Skin of body (tissue), 2 donors: ENCODE data around the gene KIF26B. TPM values are rescaled to one million over a fixed set of nuclear protein-coding genes. Genes with fewer than 3 reads are reported as not detected.

Source experiments
- DNase-seq: peaks from one replicate; lab custom pipeline; 2025; lab: John Stamatoyannopoulos, UW
- total RNA-seq: library from RNA; depleted of rRNA; stranded (reverse); fragments of >200 nt; gene quantifications from one replicate; pipeline ENCODE4 v1.2.3, GENCODE V29; 2014

KIF26B gene
- total RNA-seq, 1 donor from 2014 or later = 5.8 TPM

- no peak for DNase-seq
These were observed 333.8 kb downstream of the KIF26B start for GRCh38 chr1:245488346-245489129.

- DNase-seq = no peak
These were observed 335.1 kb downstream of the KIF26B start for GRCh38 chr1:245489838-245490237.

- no peak for DNase-seq
These were observed 338.2 kb downstream of the KIF26B start for GRCh38 chr1:245493029-245493428.

GRCh38 chr1:245495681-245496080, 340.9 kb downstream of the KIF26B start:
- DNase-seq = no peak

GRCh38 chr1:245500546-245500945, 345.8 kb downstream of the KIF26B start:
- no peak for DNase-seq

GRCh38 chr1:245501633-245502032, 346.8 kb downstream of the KIF26B start:
- no peak for DNase-seq

- no peak for DNase-seq
These were observed 348.8 kb downstream of the KIF26B start for GRCh38 chr1:245503548-245503947.

- no peak for DNase-seq
These were observed 355.4 kb downstream of the KIF26B start for GRCh38 chr1:245510144-245510543.

- peak; percentile 43 for DNase-seq
These were observed 357.6 kb downstream of the KIF26B start for GRCh38 chr1:245512181-245512888.

- DNase-seq = peak; percentile 12
These were observed 358.3 kb downstream of the KIF26B start for GRCh38 chr1:245512980-245513578.

GRCh38 chr1:245516284-245516759, 361.5 kb downstream of the KIF26B start:
- DNase-seq = no peak

GRCh38 chr1:245520611-245521010, 365.8 kb downstream of the KIF26B start:
- DNase-seq = no peak

- no peak for DNase-seq
These were observed 371.4 kb downstream of the KIF26B start for GRCh38 chr1:245526141-245526540.

GRCh38 chr1:245528258-245528635, 373.5 kb downstream of the KIF26B start:
- DNase-seq = no peak

GRCh38 chr1:245530937-245531336, 376.2 kb downstream of the KIF26B start:
- no peak for DNase-seq

GRCh38 chr1:245537992-245538391, 383.2 kb downstream of the KIF26B start:
- DNase-seq = no peak

- no peak for DNase-seq
These were observed 383.9 kb downstream of the KIF26B start for GRCh38 chr1:245538671-245539070.

- DNase-seq = no peak
These were observed 386.6 kb downstream of the KIF26B start for GRCh38 chr1:245541369-245541768.

- DNase-seq = no peak
These were observed 387.6 kb downstream of the KIF26B start for GRCh38 chr1:245542365-245542764.

GRCh38 chr1:245544236-245544635, 389.5 kb downstream of the KIF26B start:
- no peak for DNase-seq

GRCh38 chr1:245546875-245547274, 392.1 kb downstream of the KIF26B start:
- DNase-seq = no peak

GRCh38 chr1:245549996-245550719, 395.4 kb downstream of the KIF26B start:
- peak; percentile 29 for DNase-seq
